Heart right ventricle (tissue), 16 donors: ENCODE data around the gene DGCR2. TPM values are rescaled to one million over a fixed set of nuclear protein-coding genes. Genes with fewer than 3 reads are reported as not detected.
A peak's percentile ranks its signal among the peaks of the same experiment; 100 is the strongest.

ENCODE experiments used
- ATAC-seq, 8 donors: fragments of 200-7000 bp; cut with Tn5 transposase; one replicate each; pipeline ENCODE4 v1.9.1; 2020; ENCODE audit warnings: mild to moderate bottlenecking in 8 of 8, moderate library complexity in 8 of 8, moderate number of reproducible peaks in 1 of 8
- DNase-seq, 2 donors: peaks; one replicate each; pipeline ENCODE4 v3.0.0-alpha.2; 2020
- H3K27ac ChIP-seq, 10 donors: fragments of 200-600 bp; sonication (generic) in 2 of 10; one replicate each; pipeline versions ENCODE4 v1.5.0 to v1.8.0; 2020 to 2022; ENCODE audit warnings: mild to moderate bottlenecking in 3 of 10
- H3K27me3 ChIP-seq, 7 donors: fragments of 200-600 bp; one replicate each; pipeline ENCODE4 v1.8.0; 2021 to 2022; ENCODE audit warnings: mild to moderate bottlenecking in 2 of 7
- H3K36me3 ChIP-seq, 9 donors: fragments of 200-600 bp; sonication (generic) in 1 of 9; one replicate each; pipeline versions ENCODE4 v1.5.0 to v1.8.0; 2020 to 2022; ENCODE audit warnings: mild to moderate bottlenecking in 2 of 9
- H3K4me1 ChIP-seq, 9 donors: fragments of 200-600 bp; sonication (generic) in 1 of 9; one replicate each; pipeline versions ENCODE4 v1.5.0 to v1.8.0; 2020 to 2022; ENCODE audit warnings: mild to moderate bottlenecking in 4 of 9
- H3K4me3 ChIP-seq, 10 donors: fragments of 200-600 bp; sonication (generic) in 2 of 10; one replicate each; pipeline versions ENCODE4 v1.5.0 to v1.8.0; 2020 to 2022; ENCODE audit warnings: mild to moderate bottlenecking in 7 of 10, moderate library complexity in 2 of 10
- H3K9me3 ChIP-seq, 11 donors: fragments of 200-600 bp in 10 of 11; sonication (generic) in 2 of 11; one replicate each; pipeline versions ENCODE4 v1.5.0 to v1.8.0; 2013 to 2022; ENCODE audit warnings: mild to moderate bottlenecking in 2 of 11, control low read depth in 1 of 11, moderate library complexity in 1 of 11
- WGBS, 2 donors: extraction: QIAGEN DNeasy Blood & Tissue Kit; methylation state at CpG; one replicate each; pipeline ENCODE4 v1.1.7; 2013; ENCODE audit warnings: inconsistent platforms in 1 of 2; 5-methylcytosine and 5-hydroxymethylcytosine counted together
- intact Hi-C, 10 donors: fragments of 100-400 bp; cut with DNase I; formaldehyde crosslinking; loops; one replicate each; pipeline versions ENCODE4 v1.11.1 to v1.14.2; 2022
- polyA plus RNA-seq, 2 donors: library from polyadenylated mRNA; stranded (reverse); fragments of 200-250 nt; gene quantifications; one replicate each; pipeline ENCODE4 v1.2.3, GENCODE V29; 2013
- total RNA-seq, 10 donors: library from RNA; stranded (reverse); fragmentation: NEBNext Ultra II Directional in 3 of 10; extraction: Animal tissue kit (Norgen Biotek cat#: 25700) in 3 of 10; gene quantifications; one replicate each; pipeline versions ENCODE4 v1.2.1 to v1.2.4, GENCODE V29; 2021 to 2023
- TF ChIP-seq, protein P1 (sequence below), 9 donors: fragments of 200-600 bp; sonication (generic) in 2 of 9; IDR thresholded peaks; one replicate each; pipeline versions ENCODE4 v1.5.0 to v1.8.0; 2021 to 2022; ENCODE audit warnings: antibody characterized with exemption in 9 of 9, mild to moderate bottlenecking in 5 of 9, moderate library complexity in 1 of 9
- donor health status: Arrhythmogenic right ventricular cardiomyopathy.
- donor health status: ischemic (EF 13 %, LVEDD 7.1; RV severe dilation, severe dysfunction).
- donor health status: healthy with polysubstance abuse.
- donor health status: DM: no; HTN: yes; CAD: no.
- donor health status: DM: no; HTN: no; CAD: no.
- donor health status: ischemic (EF 25% LVEDD 6.9; RV normal size, moderate dysfunction).
- donor health status: ischemic (EF 25% LVEDD 5.7; RV mildly dilated, moderate dysfunction).
- donor health status: healthy.
- donor health status: DM: yes; HTN: yes; CAD: no.
- donor health status: Ischemic cardiomyopathy.
- donor health status: ischemic (EF 35%, LVEDD 5.7; RV mildly dilated, moderate dysfunction).
- donor health status: nonischemic (EF 11% LVEDD 7.7; RV severe dilation, severe dysfunction).
- donor health status: DM: yes; HTN: yes; CAD: no.
- donor health status: PGD.
- donor health status: ischemic (EF 29% LVEDD 5.4; RV normal size, mild dysfunction).
- donor health status: nonischemic (EF 23%, LVEDD 6.1; RV moderate dilation, normal function).

DGCR2 gene
- total and polyA plus RNA-seq, 12 donors, result 17.0 to 58.0 (median 39.1) TPM

- Histone ChIP-seq H3K4me3 (no peak overlapping the region), H3K27ac (peak overlapping the region in 1 of 10 donors; percentile 78), H3K36me3 (peaks cover 0 to 3% (median 0%) of the 10 kb centered on the region in 9 donors), H3K4me1 (peaks cover 13 to 73% (median 51%) of the 10 kb centered on the region in 9 donors), H3K9me3 (no peaks in the 10 kb centered on the region), H3K27me3 (no peaks in the 10 kb centered on the region)
- no peak for ATAC-seq
- intact Hi-C loops, result no loop called here
- 67 to 86% methylated on average over 3 of the region's 3 CpGs for WGBS, 2 donors
- no peak for DNase-seq
- TF ChIP-seq, protein P1, sequence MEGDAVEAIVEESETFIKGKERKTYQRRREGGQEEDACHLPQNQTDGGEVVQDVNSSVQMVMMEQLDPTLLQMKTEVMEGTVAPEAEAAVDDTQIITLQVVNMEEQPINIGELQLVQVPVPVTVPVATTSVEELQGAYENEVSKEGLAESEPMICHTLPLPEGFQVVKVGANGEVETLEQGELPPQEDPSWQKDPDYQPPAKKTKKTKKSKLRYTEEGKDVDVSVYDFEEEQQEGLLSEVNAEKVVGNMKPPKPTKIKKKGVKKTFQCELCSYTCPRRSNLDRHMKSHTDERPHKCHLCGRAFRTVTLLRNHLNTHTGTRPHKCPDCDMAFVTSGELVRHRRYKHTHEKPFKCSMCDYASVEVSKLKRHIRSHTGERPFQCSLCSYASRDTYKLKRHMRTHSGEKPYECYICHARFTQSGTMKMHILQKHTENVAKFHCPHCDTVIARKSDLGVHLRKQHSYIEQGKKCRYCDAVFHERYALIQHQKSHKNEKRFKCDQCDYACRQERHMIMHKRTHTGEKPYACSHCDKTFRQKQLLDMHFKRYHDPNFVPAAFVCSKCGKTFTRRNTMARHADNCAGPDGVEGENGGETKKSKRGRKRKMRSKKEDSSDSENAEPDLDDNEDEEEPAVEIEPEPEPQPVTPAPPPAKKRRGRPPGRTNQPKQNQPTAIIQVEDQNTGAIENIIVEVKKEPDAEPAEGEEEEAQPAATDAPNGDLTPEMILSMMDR (IDR thresholded peaks at IDR 0.05), result no peak
Observed at GRCh38 chr22:19108807-19109197, 13.4 kb downstream of the DGCR2 start.

GRCh38 chr22:19107730-19108074 lies 14.5 kb downstream of the DGCR2 start:
- Histone ChIP-seq H3K9me3 (no peaks in the 10 kb centered on the region), H3K27ac (peak overlapping the region in 1 of 10 donors; percentile 78), H3K4me3 (no peak overlapping the region), H3K27me3 (no peaks in the 10 kb centered on the region), H3K4me1 (peaks cover 13 to 74% (median 51%) of the 10 kb centered on the region in 9 donors), H3K36me3 (peaks cover 0 to 3% (median 0%) of the 10 kb centered on the region in 9 donors)
- WGBS, 2 donors, result 81 to 88% methylated on average over 8 of the region's 8 CpGs
- DNase-seq, result no peak
- no peak for ATAC-seq
- TF ChIP-seq, protein P1 (IDR thresholded peaks at IDR 0.05), result no peak
- intact Hi-C loops, result no loop called here

DNA sequence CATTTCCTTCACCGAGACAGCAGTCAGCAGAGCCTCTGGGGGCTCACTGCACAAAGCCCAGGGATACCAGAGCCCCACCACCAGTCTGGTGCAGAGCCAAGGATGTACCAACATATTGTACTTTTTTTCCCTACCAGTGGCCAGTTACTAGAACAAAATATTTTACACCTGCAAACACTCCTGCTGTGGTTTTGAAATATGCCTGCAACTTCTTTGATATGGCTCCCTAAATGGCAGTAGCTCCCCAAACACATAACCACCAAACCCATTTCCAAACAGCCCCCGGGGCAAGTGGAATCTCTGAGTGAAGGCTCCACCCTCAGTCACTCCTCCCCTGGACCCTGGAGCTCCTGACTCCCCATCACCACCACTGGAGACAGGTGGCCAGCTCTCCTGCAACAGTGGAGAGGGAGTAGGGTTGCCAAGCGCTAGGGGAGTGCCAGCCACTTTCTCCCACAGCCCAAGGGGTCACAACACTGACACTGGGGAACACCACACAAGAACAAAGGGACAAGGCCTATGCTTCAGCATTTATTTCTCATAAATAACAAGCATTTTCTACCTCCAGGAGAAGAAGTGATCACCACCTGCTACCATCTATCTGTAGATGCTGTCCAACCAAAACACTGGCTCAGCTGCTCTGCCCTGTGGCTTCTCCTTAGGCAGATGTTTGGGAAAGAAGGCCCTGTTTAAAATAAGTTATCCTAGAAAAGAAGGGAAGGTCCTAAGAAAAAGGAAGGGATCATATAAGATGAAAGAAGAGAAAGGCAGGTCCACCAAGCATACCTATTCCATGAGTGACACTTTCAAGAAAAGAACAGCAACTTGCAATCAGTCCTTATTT lies 15.1 kb downstream of the DGCR2 start:
- TF ChIP-seq, protein P1 (IDR thresholded peaks at IDR 0.05), result no peak
- Histone ChIP-seq H3K4me3 (no peak overlapping the region), H3K27ac (no peak overlapping the region), H3K4me1 (peaks cover 13 to 72% (median 51%) of the 10 kb centered on the region in 9 donors), H3K36me3 (peaks cover 0 to 2% (median 0%) of the 10 kb centered on the region in 9 donors), H3K27me3 (no peaks in the 10 kb centered on the region), H3K9me3 (no peaks in the 10 kb centered on the region)
- DNase-seq, result no peak
- ATAC-seq, result no peak
- intact Hi-C loops, result no loop called here
- 75 to 76% methylated on average over 3 of the region's 3 CpGs for WGBS, 2 donors

DNA sequence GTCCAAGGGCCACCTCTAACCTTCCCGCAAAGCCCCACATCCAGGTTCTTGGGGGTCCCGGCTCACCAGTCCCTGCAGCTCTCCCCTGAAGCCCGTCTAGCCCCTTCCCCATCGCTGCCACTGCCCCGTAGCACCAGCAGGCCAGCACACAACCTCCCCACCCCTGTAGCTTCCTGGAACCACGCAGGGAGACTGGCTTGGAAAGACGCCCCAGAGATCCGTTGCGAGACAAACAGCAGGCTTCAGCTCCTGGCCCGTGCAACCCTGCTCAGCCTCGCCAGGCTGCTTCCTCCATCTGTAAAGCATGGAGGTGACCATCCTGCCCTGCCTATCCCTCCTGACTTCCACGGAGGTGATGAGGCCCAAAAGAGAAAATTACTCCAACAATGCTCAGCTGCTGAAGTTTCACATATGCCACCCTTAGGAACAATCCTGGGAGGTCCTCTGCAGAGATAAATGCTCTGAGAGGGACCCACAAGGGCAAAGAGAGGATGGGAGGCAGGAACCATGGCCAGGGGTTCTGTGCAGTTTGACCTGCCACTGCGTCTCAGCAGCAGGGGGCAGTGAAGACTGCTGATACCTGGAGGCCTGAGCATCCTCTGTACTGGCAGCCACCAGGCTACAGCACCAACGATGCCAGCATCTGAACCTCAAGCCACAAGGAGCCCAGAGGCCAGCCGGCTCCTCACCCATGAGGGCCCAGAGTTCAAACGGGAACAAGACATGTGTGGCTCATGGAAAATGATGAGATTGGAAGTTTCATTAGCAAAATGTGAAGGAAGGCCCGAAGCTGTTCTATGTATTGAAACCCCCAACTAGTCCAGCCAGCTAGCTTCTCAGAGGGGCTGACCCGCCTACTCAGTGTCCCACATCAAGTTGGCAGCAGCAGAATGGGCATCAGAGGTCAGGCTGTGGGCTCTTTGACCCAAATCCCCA lies 16.1 kb downstream of the DGCR2 start:
- Histone ChIP-seq H3K27me3 (no peaks in the 10 kb centered on the region), H3K4me3 (no peak overlapping the region), H3K27ac (peak overlapping the region in 1 of 10 donors; percentile 49), H3K36me3 (peaks cover 0 to under 1% (median 0%) of the 10 kb centered on the region in 9 donors), H3K9me3 (no peaks in the 10 kb centered on the region), H3K4me1 (peaks cover 13 to 67% (median 51%) of the 10 kb centered on the region in 9 donors)
- DNase-seq (no peak), ATAC-seq (peak in 5 of 8 donors; percentile 21 to 46 (median 32))
- intact Hi-C loops, result no loop called here
- TF ChIP-seq, protein P1 (IDR thresholded peaks at IDR 0.05), result peak in 5 of 9 donors; percentile 10 to 37 (median 22)
- 55 to 64% methylated on average over 18 of the region's 18 CpGs for WGBS, 2 donors
